Measurements from ENCODE around the gene IFT52.

The IFT52 gene

GRCh38 chr20:43559147-43559987 lies 31.4 kb upstream of the IFT52 start:
- no peak for DNase-seq (ENCODE audit: low read depth)
- H3K4me3 ChIP-seq (ENCODE audit: low read depth, low read length) = no peak overlapping the region
- no peak for TF ChIP-seq CTCF (IDR thresholded peaks at IDR 0.05; ENCODE audit: control insufficient read depth, extremely low read depth, insufficient read depth)

GRCh38 chr20:43560974-43561373 lies 29.8 kb upstream of the IFT52 start:
- no peak overlapping the region for H3K4me3 ChIP-seq (ENCODE audit: low read depth, low read length)
- DNase-seq (ENCODE audit: low read depth) = no peak
- TF ChIP-seq CTCF (IDR thresholded peaks at IDR 0.05; ENCODE audit: control insufficient read depth, extremely low read depth, insufficient read depth) = no peak

- TF ChIP-seq CTCF (IDR thresholded peaks at IDR 0.05; ENCODE audit: control insufficient read depth, extremely low read depth, insufficient read depth) = no peak
- H3K4me3 ChIP-seq (ENCODE audit: low read depth, low read length) = no peak overlapping the region
- no peak for DNase-seq (ENCODE audit: low read depth)
These were observed 27.3 kb upstream of the IFT52 start for GRCh38 chr20:43563429-43563828.

GRCh38 chr20:43563991-43564390 lies 26.7 kb upstream of the IFT52 start:
- no peak for TF ChIP-seq CTCF (IDR thresholded peaks at IDR 0.05; ENCODE audit: control insufficient read depth, extremely low read depth, insufficient read depth)
- no peak overlapping the region for H3K4me3 ChIP-seq (ENCODE audit: low read depth, low read length)
- no peak for DNase-seq (ENCODE audit: low read depth)

- no peak for DNase-seq (ENCODE audit: low read depth)
- no peak for TF ChIP-seq CTCF (IDR thresholded peaks at IDR 0.05; ENCODE audit: control insufficient read depth, extremely low read depth, insufficient read depth)
- H3K4me3 ChIP-seq (ENCODE audit: low read depth, low read length) = no peak overlapping the region
These were observed 26.3 kb upstream of the IFT52 start for GRCh38 chr20:43564455-43564854.

- H3K4me3 ChIP-seq (ENCODE audit: low read depth, low read length) = no peak overlapping the region
- TF ChIP-seq CTCF (IDR thresholded peaks at IDR 0.05; ENCODE audit: control insufficient read depth, extremely low read depth, insufficient read depth) = no peak
- no peak for DNase-seq (ENCODE audit: low read depth)
These were observed 25.6 kb upstream of the IFT52 start for GRCh38 chr20:43564993-43565757.

Data from LNCaP clone FGC (cell line).